H1 (cell line): ENCODE results near the gene FOXF2. TPM values are rescaled to one million over a fixed set of nuclear protein-coding genes. Genes with fewer than 3 reads are reported as not detected.

Experiments
- CTCF ChIA-PET: fragments of 300-600 bp; sonication (Branson Sonifier 250); formaldehyde crosslinking; loops from one replicate; lab custom pipeline; 2021; ENCODE audit not compliant: partially characterized antibody; lab: Charles Lee
- POLR2A ChIA-PET: fragments of 300-600 bp; sonication (Branson Sonifier 250); formaldehyde crosslinking; loops from one replicate; lab custom pipeline; 2021; ENCODE audit warnings: inconsistent platforms; ENCODE audit not compliant: partially characterized antibody; lab: Charles Lee
- DNase-seq, 2 experiments: peaks; one replicate each; pipeline versions ENCODE4 v3.0.0 to v3.0.0-alpha.2; 2010 to 2022; ENCODE audit warnings: low spot score in 2 of 2, low read depth in 1 of 2, mixed read lengths in 1 of 2
- FAIRE-seq: peaks from 2 replicates; lab custom pipeline; 2011; peaks lifted over from hg19 to GRCh38; lab: Jason Lieb, UNC
- H2AFZ ChIP-seq: 2 replicates; pipeline ENCODE4 v1.8.1; 2012; ENCODE audit warnings: low read length, inconsistent platforms
- H2AK5ac ChIP-seq: 2 replicates; pipeline ENCODE4 v1.6.1; 2013; ENCODE audit warnings: low read depth, low read length
- H2BK120ac ChIP-seq: replicated peaks from 2 replicates; pipeline ENCODE3; 2013; ENCODE audit warnings: low read depth, low read length, inconsistent platforms
- H2BK12ac ChIP-seq: 2 replicates; pipeline ENCODE4 v1.6.1; 2013; ENCODE audit warnings: low read depth, low read length
- H2BK15ac ChIP-seq: 2 replicates; pipeline ENCODE4 v1.6.1; 2013; ENCODE audit warnings: low read length
- H2BK20ac ChIP-seq: 2 replicates; pipeline ENCODE4 v1.6.1; 2013; ENCODE audit warnings: low read length
- H2BK5ac ChIP-seq: 2 replicates; pipeline ENCODE4 v1.6.1; 2013; ENCODE audit warnings: low read depth, low read length
- H3K14ac ChIP-seq: 2 replicates; pipeline ENCODE4 v1.6.1; 2013; ENCODE audit warnings: inconsistent platforms; ENCODE audit not compliant: insufficient read length
- H3K18ac ChIP-seq: 2 replicates; pipeline ENCODE4 v1.6.1; 2013; ENCODE audit warnings: low read length; ENCODE audit errors: extremely low read depth
- H3K23ac ChIP-seq: 2 replicates; pipeline ENCODE4 v1.6.1; 2013; ENCODE audit warnings: inconsistent platforms; ENCODE audit not compliant: insufficient read length
- H3K23me2 ChIP-seq: 2 replicates; pipeline ENCODE4 v1.6.1; 2013; ENCODE audit warnings: low read depth, low read length
- H3K27ac ChIP-seq: 2 replicates; pipeline ENCODE4 v1.6.1; 2011; ENCODE audit warnings: low read depth, low read length, inconsistent platforms
- H3K27me3 ChIP-seq, 4 experiments: replicated peaks in 1 of 4; 1 replicate in 1 of 4; 2 replicates in 3 of 4; pipeline versions ENCODE4 v1.6.1 to v1.8.1; 2011 to 2013; ENCODE audit warnings: low read length in 3 of 4, mild to moderate bottlenecking in 3 of 4, inconsistent platforms in 2 of 4, mixed read lengths in 2 of 4, moderate library complexity in 1 of 4; ENCODE audit not compliant: control insufficient read depth in 3 of 4, insufficient read depth in 3 of 4; ENCODE audit errors: extremely low read depth in 1 of 4
- H3K36me3 ChIP-seq, 4 experiments: 2 replicates each; pipeline versions ENCODE4 v1.6.1 to v1.8.1; 2011 to 2013; ENCODE audit warnings: mild to moderate bottlenecking in 4 of 4, low read length in 3 of 4, moderate library complexity in 2 of 4, control low read depth in 1 of 4, inconsistent platforms in 1 of 4; ENCODE audit not compliant: insufficient read depth in 4 of 4, control insufficient read depth in 2 of 4
- H3K4ac ChIP-seq: replicated peaks from 2 replicates; pipeline ENCODE3; 2013; ENCODE audit warnings: low read length, low read depth, mixed read lengths, inconsistent platforms; ENCODE audit not compliant: insufficient read length
- H3K4me1 ChIP-seq, 4 experiments: replicated peaks in 1 of 4; 1 replicate in 1 of 4; 2 replicates in 3 of 4; pipeline versions ENCODE4 v1.6.1 to v1.8.1; 2011 to 2013; ENCODE audit warnings: low read length in 3 of 4, inconsistent platforms in 2 of 4, mixed read lengths in 1 of 4; ENCODE audit not compliant: insufficient read depth in 4 of 4, control insufficient read depth in 3 of 4
- H3K4me2 ChIP-seq, 2 experiments: 2 replicates each; pipeline versions ENCODE4 v1.6.1 to v1.8.1; 2011 to 2013; ENCODE audit warnings: low read depth in 2 of 2, low read length in 2 of 2, control low read depth in 1 of 2, inconsistent platforms in 1 of 2, mild to moderate bottlenecking in 1 of 2; ENCODE audit not compliant: insufficient read depth in 1 of 2
- H3K4me3 ChIP-seq, 4 experiments: fragments of 200-600, 300-600 bp in 1 of 4; sonication (generic), shearing (Covaris generic), sonication (Bioruptor Twin) in 1 of 4; 2 replicates each; pipeline versions ENCODE4 v1.5.1 to v1.8.1; 2011 to 2016; ENCODE audit warnings: low read length in 4 of 4, low read depth in 3 of 4, control low read depth in 2 of 4, inconsistent platforms in 2 of 4, mild to moderate bottlenecking in 2 of 4, mixed read lengths in 1 of 4, moderate library complexity in 1 of 4; ENCODE audit not compliant: insufficient read depth in 2 of 4; ENCODE audit errors: extremely low read depth in 1 of 4
- H3K56ac ChIP-seq: replicated peaks from 2 replicates; pipeline ENCODE3; 2013; ENCODE audit warnings: low read depth, mild to moderate bottlenecking, mixed read lengths, low read length, inconsistent platforms; ENCODE audit not compliant: insufficient read length
- H3K79me1 ChIP-seq: 2 replicates; pipeline ENCODE4 v1.6.1; 2013; ENCODE audit warnings: low read depth, low read length, control low read depth
- H3K79me2 ChIP-seq, 2 experiments: 2 replicates each; pipeline versions ENCODE4 v1.6.1 to v1.8.1; 2012 to 2013; ENCODE audit warnings: low read length in 2 of 2, mild to moderate bottlenecking in 2 of 2, inconsistent platforms in 1 of 2; ENCODE audit not compliant: insufficient read depth in 2 of 2, control insufficient read depth in 1 of 2
- H3K9ac ChIP-seq, 4 experiments: replicated peaks in 1 of 4; 1 replicate in 1 of 4; 2 replicates in 3 of 4; pipeline versions ENCODE4 v1.6.1 to v1.8.1; 2011 to 2013; ENCODE audit warnings: low read depth in 3 of 4, low read length in 3 of 4, control low read depth in 2 of 4, mild to moderate bottlenecking in 2 of 4, moderate library complexity in 2 of 4, inconsistent platforms in 1 of 4; ENCODE audit errors: extremely low read depth in 1 of 4
- H3K9me3 ChIP-seq, 2 experiments: 2 replicates each; pipeline versions ENCODE4 v1.6.1 to v1.8.1; 2012 to 2013; ENCODE audit warnings: mild to moderate bottlenecking in 2 of 2, moderate library complexity in 2 of 2, control low read depth in 1 of 2, inconsistent platforms in 1 of 2, low read depth in 1 of 2, low read length in 1 of 2, mixed read lengths in 1 of 2; ENCODE audit not compliant: insufficient read depth in 2 of 2
- H4K20me1 ChIP-seq, 2 experiments: replicated peaks in 1 of 2; 2 replicates each; pipeline versions ENCODE3 to v1.8.1; 2011 to 2013; ENCODE audit warnings: inconsistent platforms in 2 of 2, low read length in 2 of 2, mild to moderate bottlenecking in 1 of 2; ENCODE audit not compliant: insufficient read depth in 2 of 2, control insufficient read depth in 1 of 2
- H4K5ac ChIP-seq: 2 replicates; pipeline ENCODE4 v1.6.1; 2013; ENCODE audit warnings: low read length, low read depth, mixed read lengths, inconsistent platforms; ENCODE audit not compliant: insufficient read length
- H4K8ac ChIP-seq: 2 replicates; pipeline ENCODE4 v1.8.0; 2013; ENCODE audit warnings: mild to moderate bottlenecking, moderate library complexity, low read length, inconsistent platforms; ENCODE audit not compliant: insufficient read depth; ENCODE audit errors: extremely low read depth
- H4K91ac ChIP-seq: replicated peaks from 2 replicates; pipeline ENCODE3; 2013; ENCODE audit warnings: low read length, mixed read lengths, inconsistent platforms; ENCODE audit not compliant: insufficient read length
- ASH2L ChIP-seq: fragments of 200-600, 300-600 bp; sonication (generic); IDR thresholded peaks from one replicate; pipeline ENCODE4 v1.7.1; 2017; ENCODE audit warnings: low read length
- BRCA1 ChIP-seq: IDR thresholded peaks from 2 replicates; pipeline ENCODE4 v1.6.1; 2012; ENCODE audit warnings: low read depth, low read length, improper control_type of control experiment
- CEBPB ChIP-seq: IDR thresholded peaks from 2 replicates; pipeline ENCODE4 v1.6.1; 2012; ENCODE audit warnings: low read depth, low read length
- CTBP2 ChIP-seq: IDR thresholded peaks from 2 replicates; pipeline ENCODE4 v1.7.0; 2011; ENCODE audit warnings: borderline replicate concordance, mild to moderate bottlenecking, moderate library complexity, mixed read lengths, low read length; ENCODE audit not compliant: insufficient read depth, insufficient read length
- EGR1 ChIP-seq: IDR thresholded peaks from 2 replicates; pipeline ENCODE4 v1.6.1; 2011; ENCODE audit warnings: low read depth, low read length, borderline replicate concordance
- EZH2 ChIP-seq: fragments of 200-600 bp; sonication (generic); IDR thresholded peaks from 2 replicates; pipeline ENCODE4 v1.7.1; 2012; ENCODE audit warnings: low read depth, mild to moderate bottlenecking, moderate library complexity, low read length, inconsistent platforms; ENCODE audit not compliant: severe bottlenecking
- GABPA ChIP-seq: IDR thresholded peaks from 2 replicates; pipeline ENCODE4 v1.6.1; 2011; ENCODE audit warnings: mild to moderate bottlenecking, low read length, moderate library complexity, borderline replicate concordance; ENCODE audit not compliant: insufficient read depth
- KDM4A ChIP-seq: IDR thresholded peaks from one replicate; pipeline ENCODE4 v1.7.1; 2012; ENCODE audit warnings: low read depth, mild to moderate bottlenecking, moderate library complexity, low read length, inconsistent platforms; ENCODE audit not compliant: severe bottlenecking
- NANOG ChIP-seq: IDR thresholded peaks from 2 replicates; pipeline ENCODE4 v1.6.1; 2011; ENCODE audit warnings: low read length, low read depth, mild to moderate bottlenecking, inconsistent platforms; ENCODE audit not compliant: insufficient read depth, poor library complexity, severe bottlenecking
- RAD21 ChIP-seq, 2 experiments: IDR thresholded peaks in 1 of 2; conservative IDR thresholded peaks in 1 of 2; 2 replicates each; pipeline ENCODE4 v1.6.1; 2011; ENCODE audit warnings: low read depth in 2 of 2, low read length in 2 of 2, improper control_type of control experiment in 1 of 2, inconsistent platforms in 1 of 2, mild to moderate bottlenecking in 1 of 2, moderate library complexity in 1 of 2
- RBBP5 ChIP-seq: IDR thresholded peaks from 2 replicates; pipeline ENCODE4 v1.7.1; 2012; ENCODE audit warnings: low read depth, mild to moderate bottlenecking, inconsistent platforms, low read length, moderate library complexity, borderline replicate concordance
- SP2 ChIP-seq: IDR thresholded peaks from 2 replicates; pipeline ENCODE4 v1.6.1; 2012; ENCODE audit warnings: mild to moderate bottlenecking, low read length, inconsistent platforms
- TBP ChIP-seq: IDR thresholded peaks from 2 replicates; pipeline ENCODE4 v1.6.1; 2011; ENCODE audit warnings: low read depth, low read length, improper control_type of control experiment
- ZNF274 ChIP-seq: IDR thresholded peaks from 2 replicates; pipeline ENCODE4 v1.7.0; 2012; ENCODE audit warnings: low read length, borderline replicate concordance; ENCODE audit errors: extremely low read depth
- WGBS, 2 experiments: shearing (Covaris generic) in 1 of 2; methylation state at CpG; one replicate each; pipeline versions ENCODE4 v1.1.6 to v1.1.7; 2013 to 2015; ENCODE audit warnings: low lambda C conversion rate in 2 of 2, mixed read lengths in 2 of 2, inconsistent platforms in 1 of 2, low coverage in 1 of 2, missing lambda C conversion rate in 1 of 2; ENCODE audit not compliant: insufficient replicate concordance in 2 of 2, insufficient coverage in 1 of 2, insufficient read length in 1 of 2; ENCODE audit errors: extremely low coverage in 1 of 2, missing lambda C conversion rate in 1 of 2; 5-methylcytosine and 5-hydroxymethylcytosine counted together
- polyA plus RNA-seq, 7 experiments: library from polyadenylated mRNA; depleted of rRNA in 3 of 7; stranded (reverse) in 5 of 7; unstranded in 2 of 7; fragments of >200 nt in 5 of 7; fragments of 200-250 nt in 2 of 7; gene quantifications; 1 replicate in 5 of 7; 2 replicates in 1 of 7; 4 replicates in 1 of 7; pipeline versions ENCODE4 v1.2.1 to v1.2.3, GENCODE V29; 2011 to 2013; ENCODE audit warnings: missing spikeins in 2 of 7, mixed read lengths in 2 of 7
- total RNA-seq: library from RNA; stranded (reverse); fragmentation: NEBNext Ultra II Directional; extraction: Animal tissue kit (Norgen Biotek cat#: 25700); gene quantifications from 2 replicates; pipeline ENCODE4 v1.2.1, GENCODE V29; 2021

FOXF2 gene
- total and polyA plus RNA-seq, 2 of the 8 experiments (the other 6 are each of a cell fraction or from before 2014, with no cell fraction given) = 0.05 TPM; not detected in 1

DNA sequence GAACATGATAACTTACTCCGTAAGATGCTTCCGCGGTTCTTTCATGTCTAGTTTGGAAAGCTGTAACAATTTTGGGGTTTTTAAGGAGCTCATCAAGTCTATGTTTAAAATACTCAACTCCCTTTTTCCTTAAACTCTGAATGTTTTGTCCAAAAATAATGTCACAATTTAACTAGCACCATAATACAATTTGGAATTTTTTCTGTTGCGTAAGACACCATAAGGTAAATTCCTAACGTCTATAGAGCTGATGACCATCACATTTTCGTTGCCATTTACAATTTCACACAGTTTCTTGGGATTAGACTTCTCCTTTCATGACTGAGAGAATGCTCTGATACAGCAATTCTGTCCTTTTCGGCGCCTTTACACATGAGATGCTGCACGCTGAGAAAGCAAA, 26.7 kb upstream of the FOXF2 start:
- H2AFZ ChIP-seq = no peak overlapping the region
- H2AK5ac ChIP-seq = no peak overlapping the region
- H2BK120ac ChIP-seq = no peak overlapping the region
- H3K9me3 ChIP-seq = no peaks in the 10 kb centered on the region
- H3K18ac ChIP-seq = no peak overlapping the region
- no peaks in the 10 kb centered on the region for H3K36me3 ChIP-seq
- ChIA-PET POLR2A (interaction anchor here (0.7 kb wide), 1 partner anchor 46 kb away, joined by 3 read pairs; no protein-coding TSS in a partner anchor), CTCF (interaction anchor here (1.0 to 3.2 kb wide), 5 partner anchors 8 to 451 kb away, joined by 3 to 12 read pairs (median 4); no protein-coding TSS in a partner anchor)
- H3K79me2 ChIP-seq = no peaks in the 10 kb centered on the region
- no peak overlapping the region for H4K8ac ChIP-seq
- H3K79me1 ChIP-seq = no peaks in the 10 kb centered on the region
- no peak overlapping the region for H4K5ac ChIP-seq
- no peak overlapping the region for H3K23ac ChIP-seq
- no peaks in the 10 kb centered on the region for H4K20me1 ChIP-seq
- H2BK5ac ChIP-seq = no peak overlapping the region
- WGBS, 2 experiments = 94% methylated on average over 9 of the region's 9 CpGs; no CpG with 5 or more reads in 1 of the 2 experiments
- H3K56ac ChIP-seq = no peak overlapping the region
- no peak overlapping the region for H3K4me3 ChIP-seq
- H3K27ac ChIP-seq = no peak overlapping the region
- H3K23me2 ChIP-seq = no peaks in the 10 kb centered on the region
- no peak for DNase-seq
- H2BK15ac ChIP-seq = no peak overlapping the region
- H3K27me3 ChIP-seq = 0 out of 7 replicates have a peak, but pooled peaks cover 0 to 3% (median 1%) of the 10 kb centered on the region in 4 experiments
- no peak overlapping the region for H2BK20ac ChIP-seq
- no peak overlapping the region for H3K4ac ChIP-seq
- H2BK12ac ChIP-seq = no peak overlapping the region
- H4K91ac ChIP-seq = no peak overlapping the region
- peaks cover 0 to 6% (median 0%) of the 10 kb centered on the region in 4 experiments; a peak in 1 of 7 replicates for H3K4me1 ChIP-seq
- H3K9ac ChIP-seq = no peak overlapping the region
- no peak overlapping the region for H3K14ac ChIP-seq
- H3K4me2 ChIP-seq = no peak overlapping the region
- FAIRE-seq = no peak
- TF ChIP-seq ASH2L = no peak
- TF ChIP-seq NANOG = no peak
- TF ChIP-seq GABPA = no peak
- TF ChIP-seq ZNF274 = no peak
- TF ChIP-seq CTBP2 = no peak
- TF ChIP-seq EGR1 = no peak
- TF ChIP-seq RBBP5 = no peak
- no peak for TF ChIP-seq TBP
- TF ChIP-seq KDM4A = no peak
- TF ChIP-seq SP2 = no peak
- TF ChIP-seq BRCA1 = no peak
- TF ChIP-seq EZH2 = no peak
- no peak for TF ChIP-seq RAD21 (IDR thresholded peaks at IDR 0.05 in 1 of 2, conservative IDR thresholded peaks at IDR 0.05 in 1 of 2; ENCODE audit: low read depth in 2 of 2, low read length in 2 of 2)
- no peak for TF ChIP-seq CEBPB
